ENCODE data around the gene IGFBP5.

DNA sequence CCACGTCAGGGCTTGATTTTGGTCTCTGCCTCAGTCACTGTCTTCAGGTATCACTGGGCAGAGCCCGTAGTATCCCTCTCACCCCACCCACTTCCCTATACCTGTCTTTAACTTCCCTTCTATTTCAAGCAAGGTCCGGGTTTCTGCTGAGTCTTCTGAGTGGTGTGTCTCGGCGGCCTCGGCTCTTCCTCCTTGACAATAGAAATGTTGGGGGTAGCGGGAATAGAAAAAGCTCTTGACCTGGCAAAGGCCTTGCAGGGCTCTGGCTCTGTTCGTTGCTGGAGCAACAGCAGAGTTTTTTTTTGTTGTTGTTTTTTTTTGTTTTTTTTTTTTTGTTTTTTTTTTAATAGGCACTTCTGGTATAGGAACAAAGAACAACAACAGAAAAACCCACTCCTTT, 16.0 kb upstream of the IGFBP5 start:
- TF ChIP-seq, protein P1, sequence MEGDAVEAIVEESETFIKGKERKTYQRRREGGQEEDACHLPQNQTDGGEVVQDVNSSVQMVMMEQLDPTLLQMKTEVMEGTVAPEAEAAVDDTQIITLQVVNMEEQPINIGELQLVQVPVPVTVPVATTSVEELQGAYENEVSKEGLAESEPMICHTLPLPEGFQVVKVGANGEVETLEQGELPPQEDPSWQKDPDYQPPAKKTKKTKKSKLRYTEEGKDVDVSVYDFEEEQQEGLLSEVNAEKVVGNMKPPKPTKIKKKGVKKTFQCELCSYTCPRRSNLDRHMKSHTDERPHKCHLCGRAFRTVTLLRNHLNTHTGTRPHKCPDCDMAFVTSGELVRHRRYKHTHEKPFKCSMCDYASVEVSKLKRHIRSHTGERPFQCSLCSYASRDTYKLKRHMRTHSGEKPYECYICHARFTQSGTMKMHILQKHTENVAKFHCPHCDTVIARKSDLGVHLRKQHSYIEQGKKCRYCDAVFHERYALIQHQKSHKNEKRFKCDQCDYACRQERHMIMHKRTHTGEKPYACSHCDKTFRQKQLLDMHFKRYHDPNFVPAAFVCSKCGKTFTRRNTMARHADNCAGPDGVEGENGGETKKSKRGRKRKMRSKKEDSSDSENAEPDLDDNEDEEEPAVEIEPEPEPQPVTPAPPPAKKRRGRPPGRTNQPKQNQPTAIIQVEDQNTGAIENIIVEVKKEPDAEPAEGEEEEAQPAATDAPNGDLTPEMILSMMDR (IDR thresholded peaks at IDR 0.05; ENCODE audit: poor library complexity), result no peak
- no peak for TF ChIP-seq EZH2 (IDR thresholded peaks at IDR 0.05; ENCODE audit: borderline replicate concordance)
